Measurements from ENCODE around the gene CYP27B1. TPM values are rescaled to one million over a fixed set of nuclear protein-coding genes. Genes with fewer than 3 reads are reported as not detected.
A peak's percentile ranks its signal among the peaks of the same experiment; 100 is the strongest.

CYP27B1 gene
- total and polyA plus RNA-seq, 9 of the 15 experiments (the other 6 are each of a cell fraction or from before 2014, with no cell fraction given) = 0.18 to 4.2 (median 1.8) TPM

GRCh38 chr12:57738661-57739237 lies 28.1 kb downstream of the CYP27B1 start, which contains the start of gene AGAP2 (continued):
- peak; percentile 91 for TF ChIP-seq NEUROD1 (IDR thresholded peaks at IDR 0.05; ENCODE audit: borderline replicate concordance, low read depth, low read length, partially characterized antibody)
- no peak for TF ChIP-seq XRCC4 (IDR thresholded peaks at IDR 0.05; ENCODE audit: extremely low read depth, insufficient read depth, insufficient read length)
- peak; percentile 77 for TF ChIP-seq PCBP1 (IDR thresholded peaks at IDR 0.05; ENCODE audit: low read depth, low read length, poor library complexity, severe bottlenecking)
- TF ChIP-seq BHLHE40 (IDR thresholded peaks at IDR 0.05; ENCODE audit: low read length) = no peak
- TF ChIP-seq ZNF740 (CRISPR knock-in tag; IDR thresholded peaks at IDR 0.05) = peak; percentile 47; the same call in 1 of the 2 replicates
- peak in 1 of 2 experiments; percentile 60; a peak in 1 of 4 replicates for TF ChIP-seq ZNF740 (tag; IDR thresholded peaks at IDR 0.05)
- peak; percentile 57; the same call in 1 of the 2 replicates for TF ChIP-seq EGR1 (conservative IDR thresholded peaks at IDR 0.05)
- TF ChIP-seq VEZF1 (CRISPR knock-in tag; IDR thresholded peaks at IDR 0.05) = peak; percentile 33; the same call in 1 of the 2 replicates
- no peak for TF ChIP-seq ZHX1 (conservative IDR thresholded peaks at IDR 0.05; ENCODE audit: low read length)
- TF ChIP-seq ZBTB7A (IDR thresholded peaks at IDR 0.05; ENCODE audit: borderline replicate concordance, control insufficient read depth, low read depth, low read length) = peak; percentile 52; the same call in 1 of the 2 replicates
- TF ChIP-seq MAZ (CRISPR knock-in tag; conservative IDR thresholded peaks at IDR 0.05 in 1 of 2, IDR thresholded peaks at IDR 0.05 in 1 of 2) = 0 out of 4 replicates have a peak, but pooled peaks of 1 of the 2 experiments have one; percentile 17
- TF ChIP-seq THRAP3 (IDR thresholded peaks at IDR 0.05; ENCODE audit: borderline replicate concordance) = no peak
- TF ChIP-seq BRD4 (IDR thresholded peaks at IDR 0.05) = no peak
- no peak for TF ChIP-seq ZNF217 (CRISPR knock-in tag; IDR thresholded peaks at IDR 0.05)
